Lower leg skin (tissue), 3 donors: ENCODE results near the gene ZSCAN5A.

Experiments
- POLR2A ChIP-seq, 2 donors: fragments of 450-650 bp; IDR thresholded peaks; one replicate each; pipeline ENCODE4 v1.6.1; 2016 to 2017; ENCODE audit warnings: antibody characterized with exemption in 2 of 2, mild to moderate bottlenecking in 1 of 2, moderate library complexity in 1 of 2
- TF ChIP-seq, protein P1 (sequence below), 3 donors: fragments of 450-650 bp; IDR thresholded peaks; one replicate each; pipeline ENCODE4 v1.5.1; 2016; ENCODE audit warnings: antibody characterized with exemption in 3 of 3, mild to moderate bottlenecking in 3 of 3, moderate library complexity in 2 of 3

DNA sequence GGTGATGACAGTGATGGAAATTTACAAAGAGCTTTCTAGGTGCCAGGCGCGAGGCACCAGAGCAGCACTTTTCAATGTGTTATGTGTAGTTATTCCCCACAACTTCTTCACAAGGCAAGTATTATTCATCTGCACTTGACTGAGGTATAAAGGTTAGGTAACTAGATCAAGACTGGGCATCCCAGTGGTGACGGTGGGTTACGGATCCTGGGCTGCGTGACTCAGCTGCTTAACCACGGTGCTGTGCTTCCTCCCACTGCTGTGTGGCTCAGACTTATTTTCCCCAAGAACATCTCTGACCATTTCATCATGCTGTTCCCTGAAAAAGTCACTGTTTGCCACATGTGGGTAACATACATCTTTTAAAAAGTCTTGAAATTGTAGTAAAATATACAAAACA is 22.8 kb downstream of the ZSCAN5A start:
- TF ChIP-seq POLR2A (IDR thresholded peaks at IDR 0.05), result no peak
- TF ChIP-seq, protein P1, sequence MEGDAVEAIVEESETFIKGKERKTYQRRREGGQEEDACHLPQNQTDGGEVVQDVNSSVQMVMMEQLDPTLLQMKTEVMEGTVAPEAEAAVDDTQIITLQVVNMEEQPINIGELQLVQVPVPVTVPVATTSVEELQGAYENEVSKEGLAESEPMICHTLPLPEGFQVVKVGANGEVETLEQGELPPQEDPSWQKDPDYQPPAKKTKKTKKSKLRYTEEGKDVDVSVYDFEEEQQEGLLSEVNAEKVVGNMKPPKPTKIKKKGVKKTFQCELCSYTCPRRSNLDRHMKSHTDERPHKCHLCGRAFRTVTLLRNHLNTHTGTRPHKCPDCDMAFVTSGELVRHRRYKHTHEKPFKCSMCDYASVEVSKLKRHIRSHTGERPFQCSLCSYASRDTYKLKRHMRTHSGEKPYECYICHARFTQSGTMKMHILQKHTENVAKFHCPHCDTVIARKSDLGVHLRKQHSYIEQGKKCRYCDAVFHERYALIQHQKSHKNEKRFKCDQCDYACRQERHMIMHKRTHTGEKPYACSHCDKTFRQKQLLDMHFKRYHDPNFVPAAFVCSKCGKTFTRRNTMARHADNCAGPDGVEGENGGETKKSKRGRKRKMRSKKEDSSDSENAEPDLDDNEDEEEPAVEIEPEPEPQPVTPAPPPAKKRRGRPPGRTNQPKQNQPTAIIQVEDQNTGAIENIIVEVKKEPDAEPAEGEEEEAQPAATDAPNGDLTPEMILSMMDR (IDR thresholded peaks at IDR 0.05), result no peak
